ENCODE results near the gene RARG. TPM values are rescaled to one million over a fixed set of nuclear protein-coding genes. Genes with fewer than 3 reads are reported as not detected.

RARG gene
- total RNA-seq (4.6 TPM), polyA plus RNA-seq (8.5 TPM)
- long read RNA-seq, donor 1, result 0 reads
- long read RNA-seq, donor 2, result 0 reads
- long read RNA-seq, donor 3, partial matches to known transcripts, result 5 of 8 reads
- long read RNA-seq, donor 3, other reads (novel, unspliced or antisense), result 0 of 8 reads
- long read RNA-seq, donor 4, partial matches to known transcripts, result 0 of 2 reads
- long read RNA-seq, donor 4, other reads (novel, unspliced or antisense), result 0 of 2 reads
- long read RNA-seq, donor 5, partial matches to known transcripts, result 0 of 3 reads
- long read RNA-seq, donor 5, other reads (novel, unspliced or antisense), result 0 of 3 reads
- long read RNA-seq, donor 6, partial matches to known transcripts, result 0 of 1 reads
- long read RNA-seq, donor 6, other reads (novel, unspliced or antisense), result 0 of 1 reads
- long read RNA-seq, donor 7, result 0 reads
- long read RNA-seq, donor 8, result 0 reads
- long read RNA-seq, donor 9, partial matches to known transcripts, result 0 of 1 reads
- long read RNA-seq, donor 9, other reads (novel, unspliced or antisense), result 0 of 1 reads
- long read RNA-seq, donor 10, partial matches to known transcripts, result 0 of 3 reads
- long read RNA-seq, donor 10, other reads (novel, unspliced or antisense), result 0 of 3 reads

- WGBS, result 1% methylated on average over 44 of the region's 44 CpGs
- Histone ChIP-seq H3K4me1 (ENCODE audit: control insufficient read depth in 2 of 2, insufficient read depth in 2 of 2, low read length in 2 of 2) (peaks cover 36 to 60% of the 10 kb centered on the region in 2 donors), H3K36me3 (ENCODE audit: control insufficient read depth in 2 of 2, insufficient read depth in 2 of 2, low read length in 1 of 2) (no peaks in the 10 kb centered on the region), H3K4me3 (ENCODE audit: low read length in 2 of 2) (peak within 1 kb of the TSS; percentile 23 to 49), H3K27ac (ENCODE audit: low read depth in 1 of 2, low read length in 1 of 2) (no peak within 1 kb of the TSS), H3K27me3 (ENCODE audit: control insufficient read depth in 2 of 2, insufficient read depth in 1 of 2, low read length in 1 of 2) (peaks cover 7 to 50% of the 10 kb centered on the region in 2 donors), H3K9me3 (ENCODE audit: control insufficient read depth in 2 of 2, insufficient read depth in 1 of 2, low read length in 1 of 2) (peaks cover 0 to 13% of the 10 kb centered on the region in 2 donors)
- peak in 1 of 9 donors; percentile 40 for DNase-seq (ENCODE audit: low read depth in 6 of 9, low spot score in 9 of 9)
Measured at GRCh38 chr12:53231921-53232645, at the start of gene RARG. Gene RARG (minus strand): TSS chr12:53232209. CDS start chr12:53227545, 4,664 bp downstream.

DNA sequence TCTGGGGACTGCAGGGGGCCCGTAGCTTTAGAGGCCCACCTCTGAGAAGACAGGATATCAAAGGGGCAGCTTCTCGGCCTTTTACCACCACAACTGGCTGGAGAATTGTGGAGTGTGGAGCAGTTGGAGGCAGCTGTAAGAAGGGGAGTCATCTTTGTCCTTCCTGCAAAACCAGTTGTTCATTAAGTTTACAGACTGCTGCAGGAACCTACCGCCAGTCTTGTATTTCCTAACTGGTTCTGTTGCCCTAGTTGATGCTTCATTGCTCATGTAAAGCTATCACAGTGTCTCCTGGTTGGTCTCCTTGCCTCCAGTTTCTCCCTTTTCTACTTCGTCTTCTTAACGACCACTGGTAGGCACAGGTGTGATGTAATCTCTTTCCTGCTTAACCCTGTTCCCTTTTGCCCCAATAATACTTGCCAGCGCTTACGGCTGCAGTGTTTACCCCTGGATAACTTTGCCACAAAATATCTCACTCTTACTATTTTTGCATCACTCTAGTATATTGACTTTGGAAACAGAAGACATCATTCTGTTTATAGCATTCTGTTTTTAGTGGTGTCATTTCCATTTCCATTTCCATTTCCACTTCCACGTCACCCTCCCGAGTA is 48.0 kb upstream of the RARG start:
- Histone ChIP-seq H3K9me3 (ENCODE audit: control insufficient read depth in 2 of 2, insufficient read depth in 1 of 2, low read length in 1 of 2) (no peaks in the 10 kb centered on the region), H3K4me3 (ENCODE audit: low read length in 2 of 2) (no peak overlapping the region), H3K36me3 (ENCODE audit: control insufficient read depth in 2 of 2, insufficient read depth in 2 of 2, low read length in 1 of 2) (peaks cover 77 to 85% of the 10 kb centered on the region in 2 donors), H3K27ac (ENCODE audit: low read depth in 1 of 2, low read length in 1 of 2) (no peak overlapping the region), H3K27me3 (ENCODE audit: control insufficient read depth in 2 of 2, insufficient read depth in 1 of 2, low read length in 1 of 2) (no peaks in the 10 kb centered on the region), H3K4me1 (ENCODE audit: control insufficient read depth in 2 of 2, insufficient read depth in 2 of 2, low read length in 2 of 2) (no peaks in the 10 kb centered on the region)
- WGBS, result 97% methylated on average over 9 of the region's 9 CpGs
- DNase-seq (ENCODE audit: low read depth in 6 of 9, low spot score in 9 of 9), result no peak

DNA sequence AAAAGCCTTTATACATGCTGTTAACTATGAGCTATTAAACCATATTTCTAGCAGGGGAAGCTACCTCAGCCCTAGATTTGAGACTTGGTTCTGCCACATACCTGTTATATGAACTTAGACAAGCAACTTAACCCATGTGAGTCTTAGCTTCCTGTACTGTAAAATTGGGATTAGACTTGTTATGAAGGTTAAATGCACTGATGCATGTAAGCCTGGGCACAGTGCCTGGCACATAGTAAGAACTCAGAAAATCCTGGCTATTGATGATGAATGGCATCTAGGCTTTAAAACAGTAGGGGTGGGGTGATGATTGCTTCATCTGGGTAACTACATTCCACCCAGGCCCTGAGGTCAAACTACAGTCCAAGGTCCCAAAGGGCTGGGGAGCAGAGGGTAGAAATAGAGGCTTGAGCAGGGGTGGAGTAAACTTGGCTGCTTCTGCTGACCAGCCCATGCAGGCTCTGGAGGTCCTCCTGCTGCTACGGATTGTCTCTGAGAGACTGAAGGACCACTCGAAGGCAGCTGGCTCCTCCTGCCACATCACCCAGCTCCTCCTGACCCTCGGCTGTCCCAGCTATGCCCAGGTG is 47.4 kb upstream of the RARG start:
- H3K9me3 ChIP-seq (ENCODE audit: control insufficient read depth in 2 of 2, insufficient read depth in 1 of 2, low read length in 1 of 2), result no peaks in the 10 kb centered on the region
- H3K27ac ChIP-seq (ENCODE audit: low read depth in 1 of 2, low read length in 1 of 2), result no peak overlapping the region
- no peak overlapping the region for H3K4me3 ChIP-seq (ENCODE audit: low read length in 2 of 2)
- no peaks in the 10 kb centered on the region for H3K27me3 ChIP-seq (ENCODE audit: control insufficient read depth in 2 of 2, insufficient read depth in 1 of 2, low read length in 1 of 2)
- peaks cover 79 to 86% of the 10 kb centered on the region in 2 donors for H3K36me3 ChIP-seq (ENCODE audit: control insufficient read depth in 2 of 2, insufficient read depth in 2 of 2, low read length in 1 of 2)
- 96% methylated on average over 3 of the region's 3 CpGs for WGBS
- H3K4me1 ChIP-seq (ENCODE audit: control insufficient read depth in 2 of 2, insufficient read depth in 2 of 2, low read length in 2 of 2), result no peaks in the 10 kb centered on the region
- DNase-seq (ENCODE audit: low read depth in 6 of 9, low spot score in 9 of 9), result no peak

GRCh38 chr12:53277981-53278380 is 46.0 kb upstream of the RARG start:
- no peak overlapping the region for H3K27ac ChIP-seq (ENCODE audit: low read depth in 1 of 2, low read length in 1 of 2)
- WGBS, result 98% methylated on average over 9 of the region's 9 CpGs
- H3K4me3 ChIP-seq (ENCODE audit: low read length in 2 of 2), result no peak overlapping the region
- H3K36me3 ChIP-seq (ENCODE audit: control insufficient read depth in 2 of 2, insufficient read depth in 2 of 2, low read length in 1 of 2), result peaks cover 69 to 79% of the 10 kb centered on the region in 2 donors
- H3K27me3 ChIP-seq (ENCODE audit: control insufficient read depth in 2 of 2, insufficient read depth in 1 of 2, low read length in 1 of 2), result no peaks in the 10 kb centered on the region
- no peak for DNase-seq (ENCODE audit: low read depth in 6 of 9, low spot score in 9 of 9)
- no peaks in the 10 kb centered on the region for H3K4me1 ChIP-seq (ENCODE audit: control insufficient read depth in 2 of 2, insufficient read depth in 2 of 2, low read length in 2 of 2)
- no peaks in the 10 kb centered on the region for H3K9me3 ChIP-seq (ENCODE audit: control insufficient read depth in 2 of 2, insufficient read depth in 1 of 2, low read length in 1 of 2)

DNA sequence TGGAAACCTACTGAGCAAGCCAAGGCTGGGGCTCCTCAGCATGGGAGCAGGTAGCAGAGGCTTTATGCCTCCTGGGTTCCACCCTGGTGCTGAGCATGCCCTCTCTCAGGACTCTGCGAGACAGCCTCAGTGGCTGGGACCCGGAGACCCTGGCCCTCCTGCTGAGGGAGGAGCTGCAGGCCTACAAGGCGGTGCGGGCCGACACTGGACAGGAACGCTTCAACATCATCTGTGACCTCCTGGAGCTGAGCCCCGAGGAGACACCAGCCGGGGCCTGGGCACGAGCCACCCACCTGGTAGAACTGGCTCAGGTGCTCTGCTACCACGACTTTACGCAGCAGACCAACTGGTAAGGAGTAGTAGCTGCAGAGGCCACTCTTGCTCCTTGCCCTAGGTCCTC is 44.5 kb upstream of the RARG start:
- H3K9me3 ChIP-seq (ENCODE audit: control insufficient read depth in 2 of 2, insufficient read depth in 1 of 2, low read length in 1 of 2), result no peaks in the 10 kb centered on the region
- H3K27me3 ChIP-seq (ENCODE audit: control insufficient read depth in 2 of 2, insufficient read depth in 1 of 2, low read length in 1 of 2), result no peaks in the 10 kb centered on the region
- WGBS, result 97% methylated on average over 11 of the region's 11 CpGs
- H3K4me3 ChIP-seq (ENCODE audit: low read length in 2 of 2), result no peak overlapping the region
- no peak overlapping the region for H3K27ac ChIP-seq (ENCODE audit: low read depth in 1 of 2, low read length in 1 of 2)
- no peaks in the 10 kb centered on the region for H3K4me1 ChIP-seq (ENCODE audit: control insufficient read depth in 2 of 2, insufficient read depth in 2 of 2, low read length in 2 of 2)
- H3K36me3 ChIP-seq (ENCODE audit: control insufficient read depth in 2 of 2, insufficient read depth in 2 of 2, low read length in 1 of 2), result peaks cover 58 to 73% of the 10 kb centered on the region in 2 donors
- no peak for DNase-seq (ENCODE audit: low read depth in 6 of 9, low spot score in 9 of 9)

DNA sequence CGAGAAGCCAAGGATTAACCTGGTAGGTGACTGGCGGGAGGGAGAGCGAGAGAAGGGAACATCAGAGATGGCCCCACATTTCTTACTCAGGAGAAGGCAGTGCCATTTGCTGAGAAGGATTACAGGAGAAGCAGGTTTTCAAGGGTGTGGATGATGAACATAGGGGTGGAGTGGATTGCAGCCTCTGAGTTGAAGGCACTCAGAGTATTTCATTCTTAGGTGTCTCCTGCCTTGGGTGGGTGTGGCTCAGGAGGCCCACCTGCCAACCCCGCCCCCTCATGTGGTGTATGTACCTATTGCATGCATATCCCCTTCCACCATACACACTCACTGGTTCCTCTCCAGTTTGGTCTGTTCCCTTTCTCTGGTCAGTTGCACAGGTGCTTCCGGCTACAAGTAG is 42.4 kb upstream of the RARG start:
- no peak for DNase-seq (ENCODE audit: low read depth in 6 of 9, low spot score in 9 of 9)
- Histone ChIP-seq H3K27me3 (ENCODE audit: control insufficient read depth in 2 of 2, insufficient read depth in 1 of 2, low read length in 1 of 2) (no peaks in the 10 kb centered on the region), H3K9me3 (ENCODE audit: control insufficient read depth in 2 of 2, insufficient read depth in 1 of 2, low read length in 1 of 2) (no peaks in the 10 kb centered on the region), H3K4me1 (ENCODE audit: control insufficient read depth in 2 of 2, insufficient read depth in 2 of 2, low read length in 2 of 2) (peaks cover 9 to 13% of the 10 kb centered on the region in 2 donors), H3K36me3 (ENCODE audit: control insufficient read depth in 2 of 2, insufficient read depth in 2 of 2, low read length in 1 of 2) (peaks cover 48 to 76% of the 10 kb centered on the region in 2 donors), H3K27ac (ENCODE audit: low read depth in 1 of 2, low read length in 1 of 2) (no peak overlapping the region), H3K4me3 (ENCODE audit: low read length in 2 of 2) (no peak overlapping the region)
- 96% methylated on average over 5 of the region's 5 CpGs for WGBS

GRCh38 chr12:53268630-53269562 is 36.9 kb upstream of the RARG start:
- Histone ChIP-seq H3K36me3 (ENCODE audit: control insufficient read depth in 2 of 2, insufficient read depth in 2 of 2, low read length in 1 of 2) (peaks cover 10 to 29% of the 10 kb centered on the region in 2 donors), H3K4me3 (ENCODE audit: low read length in 2 of 2) (peak overlapping the region; percentile 76 to 79), H3K27me3 (ENCODE audit: control insufficient read depth in 2 of 2, insufficient read depth in 1 of 2, low read length in 1 of 2) (no peaks in the 10 kb centered on the region), H3K9me3 (ENCODE audit: control insufficient read depth in 2 of 2, insufficient read depth in 1 of 2, low read length in 1 of 2) (no peaks in the 10 kb centered on the region), H3K27ac (ENCODE audit: low read depth in 1 of 2, low read length in 1 of 2) (peak overlapping the region in 1 of 2 donors; percentile 48), H3K4me1 (ENCODE audit: control insufficient read depth in 2 of 2, insufficient read depth in 2 of 2, low read length in 2 of 2) (peaks cover 19 to 34% of the 10 kb centered on the region in 2 donors)
- 70% methylated on average over 20 of the region's 20 CpGs for WGBS
- peak in 1 of 9 donors; percentile 18 for DNase-seq (ENCODE audit: low read depth in 6 of 9, low spot score in 9 of 9)
